Measurements from ENCODE around the gene SUPT4H1. TPM values are rescaled to one million over a fixed set of nuclear protein-coding genes. Genes with fewer than 3 reads are reported as not detected.

The SUPT4H1 gene
- total RNA-seq, 5 donors from 2014 or later (not counting 1 experiment from before 2014, with no cell fraction given): 40.5 to 77.3 (median 63.2) TPM

GRCh38 chr17:58365980-58366595, 14.1 kb upstream of the SUPT4H1 start:
- Mint-ChIP-seq H3K27ac (no peak overlapping the region), H3K4me3 (no peak overlapping the region), H3K4me1 (peaks cover 11 to 25% (median 14%) of the 10 kb centered on the region in 3 donors), H3K9me3 (no peaks in the 10 kb centered on the region), H3K36me3 (peaks cover 4% of the 10 kb centered on the region), H3K27me3 (no peaks in the 10 kb centered on the region)
- Histone ChIP-seq H3K27ac (ENCODE audit: low read length) (no peak overlapping the region), H3K9me3 (no peaks in the 10 kb centered on the region), H3K36me3 (ENCODE audit: control insufficient read depth in 2 of 2, extremely low read depth in 1 of 2, insufficient read depth in 1 of 2, low read length in 1 of 2) (peaks cover 2% of the 10 kb centered on the region in 2 donors), H3K27me3 (replicated peaks in 1 of 2; ENCODE audit: control insufficient read depth in 2 of 2, extremely low read depth in 1 of 2, insufficient read depth in 2 of 2, low read length in 1 of 2) (no peaks in the 10 kb centered on the region), H3K4me1 (ENCODE audit: control insufficient read depth in 1 of 2, extremely low read depth in 1 of 2, insufficient read depth in 2 of 2, low read length in 2 of 2) (peaks cover 3 to 27% of the 10 kb centered on the region in 2 experiments), H3K4me3 (ENCODE audit: control insufficient read depth in 1 of 2, extremely low read depth in 1 of 2, low read length in 1 of 2) (no peak overlapping the region)
- ChIA-PET CTCF (no interaction called here), POLR2A (no interaction called here)
- no peak for ATAC-seq (replicated peaks in 1 of 4)
- no CpG with 5 or more reads among the region's 5 CpGs for WGBS (ENCODE audit: insufficient coverage)
- no peak for DNase-seq

GRCh38 chr17:58365185-58365979, 13.4 kb upstream of the SUPT4H1 start:
- no peak for ATAC-seq (replicated peaks in 1 of 4)
- H3K9me3 ChIP-seq: no peaks in the 10 kb centered on the region
- H3K27ac ChIP-seq (ENCODE audit: low read length): no peak overlapping the region
- CTCF ChIA-PET: no interaction called here
- Mint-ChIP-seq H3K4me3 (no peak overlapping the region), H3K9me3 (no peaks in the 10 kb centered on the region), H3K36me3 (peaks cover 4% of the 10 kb centered on the region), H3K27ac (no peak overlapping the region), H3K27me3 (no peaks in the 10 kb centered on the region), H3K4me1 (peaks cover 9 to 20% (median 15%) of the 10 kb centered on the region in 3 donors)
- no peak for DNase-seq
- H3K4me3 ChIP-seq (ENCODE audit: control insufficient read depth in 1 of 2, extremely low read depth in 1 of 2, low read length in 1 of 2): no peak overlapping the region
- H3K27me3 ChIP-seq (replicated peaks in 1 of 2; ENCODE audit: control insufficient read depth in 2 of 2, extremely low read depth in 1 of 2, insufficient read depth in 2 of 2, low read length in 1 of 2): no peaks in the 10 kb centered on the region
- POLR2A ChIA-PET: no interaction called here
- H3K4me1 ChIP-seq (ENCODE audit: control insufficient read depth in 1 of 2, extremely low read depth in 1 of 2, insufficient read depth in 2 of 2, low read length in 2 of 2): peaks cover 3 to 20% of the 10 kb centered on the region in 2 experiments
- H3K36me3 ChIP-seq (ENCODE audit: control insufficient read depth in 2 of 2, extremely low read depth in 1 of 2, insufficient read depth in 1 of 2, low read length in 1 of 2): peaks cover 2% of the 10 kb centered on the region in 2 donors

GRCh38 chr17:58364270-58364942, 12.4 kb upstream of the SUPT4H1 start:
- Mint-ChIP-seq H3K27me3 (no peaks in the 10 kb centered on the region), H3K9me3 (no peaks in the 10 kb centered on the region), H3K27ac (no peak overlapping the region), H3K4me1 (peaks cover 7 to 16% (median 11%) of the 10 kb centered on the region in 3 donors), H3K36me3 (peaks cover 4% of the 10 kb centered on the region), H3K4me3 (no peak overlapping the region)
- ChIA-PET CTCF (no interaction called here), POLR2A (no interaction called here)
- ATAC-seq (replicated peaks in 1 of 4): no peak
- Histone ChIP-seq H3K4me3 (ENCODE audit: control insufficient read depth in 1 of 2, extremely low read depth in 1 of 2, low read length in 1 of 2) (no peak overlapping the region), H3K9me3 (no peaks in the 10 kb centered on the region), H3K4me1 (ENCODE audit: control insufficient read depth in 1 of 2, extremely low read depth in 1 of 2, insufficient read depth in 2 of 2, low read length in 2 of 2) (peaks cover 3 to 15% of the 10 kb centered on the region in 2 experiments), H3K36me3 (ENCODE audit: control insufficient read depth in 2 of 2, extremely low read depth in 1 of 2, insufficient read depth in 1 of 2, low read length in 1 of 2) (peaks cover 2% of the 10 kb centered on the region in 2 donors), H3K27ac (ENCODE audit: low read length) (no peak overlapping the region), H3K27me3 (replicated peaks in 1 of 2; ENCODE audit: control insufficient read depth in 2 of 2, extremely low read depth in 1 of 2, insufficient read depth in 2 of 2, low read length in 1 of 2) (no peaks in the 10 kb centered on the region)
- 93% methylated on average over 4 of the region's 7 CpGs for WGBS (ENCODE audit: insufficient coverage)
- DNase-seq: no peak

- Mint-ChIP-seq H3K27ac (no peak overlapping the region), H3K4me1 (peaks cover 7 to 13% (median 8%) of the 10 kb centered on the region in 3 donors), H3K27me3 (no peaks in the 10 kb centered on the region), H3K9me3 (no peaks in the 10 kb centered on the region), H3K4me3 (no peak overlapping the region), H3K36me3 (peaks cover 4% of the 10 kb centered on the region)
- CTCF ChIA-PET: interaction anchor here in 1 of 2 donors (1.0 kb wide), 1 partner anchor 46 kb away, joined by 3 read pairs; no protein-coding TSS in a partner anchor
- no peak overlapping the region for H3K4me3 ChIP-seq (ENCODE audit: control insufficient read depth in 1 of 2, extremely low read depth in 1 of 2, low read length in 1 of 2)
- 100% methylated on average over 4 of the region's 8 CpGs for WGBS (ENCODE audit: insufficient coverage)
- no peaks in the 10 kb centered on the region for H3K9me3 ChIP-seq
- peaks cover 3 to 7% of the 10 kb centered on the region in 2 experiments for H3K4me1 ChIP-seq (ENCODE audit: control insufficient read depth in 1 of 2, extremely low read depth in 1 of 2, insufficient read depth in 2 of 2, low read length in 2 of 2)
- peaks cover 2% of the 10 kb centered on the region in 2 donors for H3K36me3 ChIP-seq (ENCODE audit: control insufficient read depth in 2 of 2, extremely low read depth in 1 of 2, insufficient read depth in 1 of 2, low read length in 1 of 2)
- no peak for ATAC-seq (replicated peaks in 1 of 4)
- POLR2A ChIA-PET: no interaction called here
- no peak for DNase-seq
- H3K27ac ChIP-seq (ENCODE audit: low read length): no peak overlapping the region
- no peaks in the 10 kb centered on the region for H3K27me3 ChIP-seq (replicated peaks in 1 of 2; ENCODE audit: control insufficient read depth in 2 of 2, extremely low read depth in 1 of 2, insufficient read depth in 2 of 2, low read length in 1 of 2)
Observed at GRCh38 chr17:58363457-58364185, 11.6 kb upstream of the SUPT4H1 start.

GRCh38 chr17:58362368-58363014, 10.5 kb upstream of the SUPT4H1 start:
- Mint-ChIP-seq H3K4me1 (peaks cover 7 to 13% (median 8%) of the 10 kb centered on the region in 3 donors), H3K4me3 (no peak overlapping the region), H3K27me3 (no peaks in the 10 kb centered on the region), H3K36me3 (peaks cover 4% of the 10 kb centered on the region), H3K27ac (no peak overlapping the region), H3K9me3 (no peaks in the 10 kb centered on the region)
- no peak for ATAC-seq (replicated peaks in 1 of 4)
- CTCF ChIA-PET: interaction anchor here (0.7 to 1.3 kb wide), 4 partner anchors 45 to 709 kb away, joined by 3 to 5 read pairs (median 3); no protein-coding TSS in a partner anchor
- POLR2A ChIA-PET: no interaction called here
- H3K27me3 ChIP-seq (replicated peaks in 1 of 2; ENCODE audit: control insufficient read depth in 2 of 2, extremely low read depth in 1 of 2, insufficient read depth in 2 of 2, low read length in 1 of 2): no peaks in the 10 kb centered on the region
- H3K9me3 ChIP-seq: no peaks in the 10 kb centered on the region
- DNase-seq: no peak
- WGBS (ENCODE audit: insufficient coverage): 100% methylated on average over 9 of the region's 16 CpGs
- H3K4me3 ChIP-seq (ENCODE audit: control insufficient read depth in 1 of 2, extremely low read depth in 1 of 2, low read length in 1 of 2): no peak overlapping the region
- no peak overlapping the region for H3K27ac ChIP-seq (ENCODE audit: low read length)
- H3K36me3 ChIP-seq (ENCODE audit: control insufficient read depth in 2 of 2, extremely low read depth in 1 of 2, insufficient read depth in 1 of 2, low read length in 1 of 2): peaks cover 0 to 4% of the 10 kb centered on the region in 2 donors
- peaks cover 3 to 4% of the 10 kb centered on the region in 2 experiments for H3K4me1 ChIP-seq (ENCODE audit: control insufficient read depth in 1 of 2, extremely low read depth in 1 of 2, insufficient read depth in 2 of 2, low read length in 2 of 2)

Measured in T-cell (primary cell).